ENCODE measurements around the gene RPS2. TPM values are rescaled to one million over a fixed set of nuclear protein-coding genes. Genes with fewer than 3 reads are reported as not detected.

RPS2 gene
- total and polyA plus RNA-seq, 2 donors (not counting 1 experiment from before 2014, with no cell fraction given): 1,683 to 2,596 TPM

DNA sequence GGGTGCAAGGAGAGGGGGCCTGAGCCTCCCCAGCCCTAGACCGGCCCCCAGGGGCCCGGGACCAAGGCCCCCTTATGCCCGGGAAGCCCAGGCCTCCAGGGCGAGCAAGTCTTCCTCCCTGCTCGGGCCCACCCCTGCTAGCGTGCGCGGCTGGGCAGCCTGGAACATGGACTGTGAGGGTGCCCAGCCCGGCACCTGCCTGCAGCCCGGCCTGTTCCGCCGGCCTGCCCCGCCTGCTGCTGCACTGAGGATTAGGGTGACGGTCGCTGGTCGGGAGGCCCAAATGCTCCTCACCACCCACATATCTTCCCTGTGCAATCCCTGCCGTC lies 52.4 kb downstream of the RPS2 start:
- H3K27ac ChIP-seq (ENCODE audit: insufficient read depth, low read length): no peak overlapping the region
- H3K9ac ChIP-seq (ENCODE audit: insufficient read depth, low read length): no peak overlapping the region
- H3K36me3 ChIP-seq (ENCODE audit: control insufficient read depth, insufficient read depth, low read length): no peaks in the 10 kb centered on the region
- H3K4me2 ChIP-seq (ENCODE audit: extremely low read depth, insufficient read depth, low read length): no peak overlapping the region
- H3K4me1 ChIP-seq (ENCODE audit: control insufficient read depth, extremely low read depth, insufficient read depth, low read length): no peaks in the 10 kb centered on the region
- H3K79me2 ChIP-seq (ENCODE audit: control insufficient read depth, insufficient read depth, low read length): no peaks in the 10 kb centered on the region
- no peak overlapping the region for H2AFZ ChIP-seq (ENCODE audit: low read length)
- H3K27me3 ChIP-seq (ENCODE audit: control insufficient read depth, insufficient read depth, low read length): peaks cover 15% of the 10 kb centered on the region
- DNase-seq (ENCODE audit: low read depth in 2 of 2): no peak
- TF ChIP-seq, protein P1, sequence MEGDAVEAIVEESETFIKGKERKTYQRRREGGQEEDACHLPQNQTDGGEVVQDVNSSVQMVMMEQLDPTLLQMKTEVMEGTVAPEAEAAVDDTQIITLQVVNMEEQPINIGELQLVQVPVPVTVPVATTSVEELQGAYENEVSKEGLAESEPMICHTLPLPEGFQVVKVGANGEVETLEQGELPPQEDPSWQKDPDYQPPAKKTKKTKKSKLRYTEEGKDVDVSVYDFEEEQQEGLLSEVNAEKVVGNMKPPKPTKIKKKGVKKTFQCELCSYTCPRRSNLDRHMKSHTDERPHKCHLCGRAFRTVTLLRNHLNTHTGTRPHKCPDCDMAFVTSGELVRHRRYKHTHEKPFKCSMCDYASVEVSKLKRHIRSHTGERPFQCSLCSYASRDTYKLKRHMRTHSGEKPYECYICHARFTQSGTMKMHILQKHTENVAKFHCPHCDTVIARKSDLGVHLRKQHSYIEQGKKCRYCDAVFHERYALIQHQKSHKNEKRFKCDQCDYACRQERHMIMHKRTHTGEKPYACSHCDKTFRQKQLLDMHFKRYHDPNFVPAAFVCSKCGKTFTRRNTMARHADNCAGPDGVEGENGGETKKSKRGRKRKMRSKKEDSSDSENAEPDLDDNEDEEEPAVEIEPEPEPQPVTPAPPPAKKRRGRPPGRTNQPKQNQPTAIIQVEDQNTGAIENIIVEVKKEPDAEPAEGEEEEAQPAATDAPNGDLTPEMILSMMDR (conservative IDR thresholded peaks at IDR 0.05 in 1 of 2, IDR thresholded peaks at IDR 0.05 in 1 of 2; ENCODE audit: low read depth in 1 of 2, low read length in 2 of 2): no peak
- no peak for TF ChIP-seq EZH2 (IDR thresholded peaks at IDR 0.05; ENCODE audit: low read length, missing control alignments)
- H4K20me1 ChIP-seq (ENCODE audit: control insufficient read depth, extremely low read depth, insufficient read depth, low read length): no peaks in the 10 kb centered on the region
- H3K4me3 ChIP-seq (replicated peaks in 1 of 4; ENCODE audit: control extremely low read depth in 1 of 4, insufficient read depth in 1 of 4, low read depth in 3 of 4, low read length in 4 of 4): no peak overlapping the region
- no peaks in the 10 kb centered on the region for H3K9me3 ChIP-seq (ENCODE audit: control insufficient read depth, insufficient read depth, low read depth, low read length)

Other genes with a start within 250 kb of the RPS2 start
- gene NME3, start 193.3 kb downstream of the RPS2 start, total RNA-seq: 61.9 and 69.7 TPM in 2 replicates
- 8.7 and 9.9 TPM in 2 replicates for gene NME3, start 193.3 kb downstream of the RPS2 start, polyA plus RNA-seq
- gene EME2, start 192.0 kb downstream of the RPS2 start, total RNA-seq: 5.4 and 8.3 TPM in 2 replicates
- 2.2 and 2.7 TPM in 2 replicates for gene EME2, start 192.0 kb downstream of the RPS2 start, polyA plus RNA-seq
- 58.6 and 74.3 TPM in 2 replicates for gene MRPS34, start 191.7 kb downstream of the RPS2 start, total RNA-seq
- gene MRPS34, start 191.7 kb downstream of the RPS2 start, polyA plus RNA-seq: 40.1 and 61.5 TPM in 2 replicates
- 30.6 and 32.7 TPM in 2 replicates for gene SPSB3, start 182.3 kb downstream of the RPS2 start, total RNA-seq
- 7.7 and 9.6 TPM in 2 replicates for gene SPSB3, start 182.3 kb downstream of the RPS2 start, polyA plus RNA-seq
- 43.6 and 49.3 TPM in 2 replicates for gene NUBP2, start 181.9 kb downstream of the RPS2 start, total RNA-seq
- gene NUBP2, start 181.9 kb downstream of the RPS2 start, polyA plus RNA-seq: 13.5 and 18.1 TPM in 2 replicates
- gene IGFALS, start 171.1 kb downstream of the RPS2 start, total RNA-seq: not detected in 2 replicates
- not detected in 2 replicates for gene IGFALS, start 171.1 kb downstream of the RPS2 start, polyA plus RNA-seq
- gene HAGH, start 138.0 kb downstream of the RPS2 start, total RNA-seq: 29.8 and 47.4 TPM in 2 replicates
- 18.4 and 24.0 TPM in 2 replicates for gene HAGH, start 138.0 kb downstream of the RPS2 start, polyA plus RNA-seq
- 66.0 and 78.3 TPM in 2 replicates for gene FAHD1, start 137.6 kb downstream of the RPS2 start, total RNA-seq
- 28.3 and 37.4 TPM in 2 replicates for gene FAHD1, start 137.6 kb downstream of the RPS2 start, polyA plus RNA-seq
- not detected in 2 replicates for gene MEIOB, start 92.7 kb downstream of the RPS2 start, total RNA-seq
- 0.05 TPM in 1 of 2 replicates, not detected in the other for gene MEIOB, start 92.7 kb downstream of the RPS2 start, polyA plus RNA-seq
- gene HS3ST6, start 46.4 kb downstream of the RPS2 start, total RNA-seq: not detected in 2 replicates
- gene HS3ST6, start 46.4 kb downstream of the RPS2 start, polyA plus RNA-seq: not detected in 2 replicates
- gene MSRB1, start 21.6 kb downstream of the RPS2 start, total RNA-seq: 5.6 and 7.1 TPM in 2 replicates
- 21.4 and 25.6 TPM in 2 replicates for gene MSRB1, start 21.6 kb downstream of the RPS2 start, polyA plus RNA-seq
- not detected in 2 replicates for gene RPL3L, start 10.1 kb downstream of the RPS2 start, total RNA-seq
- not detected in 2 replicates for gene RPL3L, start 10.1 kb downstream of the RPS2 start, polyA plus RNA-seq
- gene NDUFB10, start 5.3 kb downstream of the RPS2 start, total RNA-seq: 149 TPM in 2 replicates
- 123 and 152 TPM in 2 replicates for gene NDUFB10, start 5.3 kb downstream of the RPS2 start, polyA plus RNA-seq
- gene RNF151, start 2.0 kb upstream of the RPS2 start, total RNA-seq: not detected in 2 replicates
- not detected in 2 replicates for gene RNF151, start 2.0 kb upstream of the RPS2 start, polyA plus RNA-seq
- gene TBL3, start 7.2 kb upstream of the RPS2 start, total RNA-seq: 20.0 and 23.9 TPM in 2 replicates
- gene TBL3, start 7.2 kb upstream of the RPS2 start, polyA plus RNA-seq: 14.6 and 25.4 TPM in 2 replicates
- gene NOXO1, start 16.6 kb upstream of the RPS2 start, total RNA-seq: under 0.01 TPM in 1 of 2 replicates, not detected in the other
- 0.03 TPM in 2 replicates for gene NOXO1, start 16.6 kb upstream of the RPS2 start, polyA plus RNA-seq
- gene GFER, start 19.4 kb upstream of the RPS2 start, total RNA-seq: 13.1 and 13.2 TPM in 2 replicates
- gene GFER, start 19.4 kb upstream of the RPS2 start, polyA plus RNA-seq: 7.5 and 12.5 TPM in 2 replicates
- 1.5 and 1.8 TPM in 2 replicates for gene SYNGR3, start 25.1 kb upstream of the RPS2 start, total RNA-seq
- 1.8 and 6.0 TPM in 2 replicates for gene SYNGR3, start 25.1 kb upstream of the RPS2 start, polyA plus RNA-seq
- gene ZNF598, start 45.0 kb upstream of the RPS2 start, total RNA-seq: 10.8 and 18.8 TPM in 2 replicates
- 11.6 and 18.7 TPM in 2 replicates for gene ZNF598, start 45.0 kb upstream of the RPS2 start, polyA plus RNA-seq
- gene NPW, start 55.0 kb upstream of the RPS2 start, total RNA-seq: 0.26 and 0.99 TPM in 2 replicates
- gene NPW, start 55.0 kb upstream of the RPS2 start, polyA plus RNA-seq: 0.06 and 0.20 TPM in 2 replicates
- gene NHERF2, start 62.1 kb upstream of the RPS2 start, total RNA-seq: 16.9 and 21.5 TPM in 2 replicates
- gene NHERF2, start 62.1 kb upstream of the RPS2 start, polyA plus RNA-seq: 30.7 and 38.0 TPM in 2 replicates
- gene NTHL1, start 83.0 kb upstream of the RPS2 start, total RNA-seq: 34.7 and 44.4 TPM in 2 replicates
- 8.4 and 9.2 TPM in 2 replicates for gene NTHL1, start 83.0 kb upstream of the RPS2 start, polyA plus RNA-seq
- gene TSC2, start 83.2 kb upstream of the RPS2 start, total RNA-seq: 35.7 and 46.6 TPM in 2 replicates
- 24.5 and 39.6 TPM in 2 replicates for gene TSC2, start 83.2 kb upstream of the RPS2 start, polyA plus RNA-seq
- 120 and 199 TPM in 2 replicates for gene PKD1, start 171.1 kb upstream of the RPS2 start, total RNA-seq
- 15.2 and 16.3 TPM in 2 replicates for gene PKD1, start 171.1 kb upstream of the RPS2 start, polyA plus RNA-seq
- gene RAB26, start 183.8 kb upstream of the RPS2 start, total RNA-seq: 0.51 and 2.0 TPM in 2 replicates
- 0.43 and 1.3 TPM in 2 replicates for gene RAB26, start 183.8 kb upstream of the RPS2 start, polyA plus RNA-seq
- 52.1 and 60.3 TPM in 2 replicates for gene TRAF7, start 191.0 kb upstream of the RPS2 start, total RNA-seq
- gene TRAF7, start 191.0 kb upstream of the RPS2 start, polyA plus RNA-seq: 38.7 and 44.4 TPM in 2 replicates
- gene CASKIN1, start 231.8 kb upstream of the RPS2 start, total RNA-seq: 0.17 and 0.26 TPM in 2 replicates
- 0.01 TPM in 1 of 2 replicates, not detected in the other for gene CASKIN1, start 231.8 kb upstream of the RPS2 start, polyA plus RNA-seq
- gene MLST8, start 240.6 kb upstream of the RPS2 start, total RNA-seq: 16.8 and 22.3 TPM in 2 replicates
- gene MLST8, start 240.6 kb upstream of the RPS2 start, polyA plus RNA-seq: 30.9 and 58.0 TPM in 2 replicates
- 1.3 and 1.5 TPM in 2 replicates for gene BRICD5, start 246.0 kb upstream of the RPS2 start, total RNA-seq
- 0.23 and 0.33 TPM in 2 replicates for gene BRICD5, start 246.0 kb upstream of the RPS2 start, polyA plus RNA-seq

All from fibroblast of lung (primary cell).